ENCODE results near the gene ZNF165.
"Not testable (repeated sequence)": the region's sequence is repeated elsewhere in the genome, so short reads cannot be mapped to it uniquely, and the experiment has no call there.

ZNF165 gene

GRCh38 chr6:28122283-28122682 lies 41.9 kb downstream of the ZNF165 start:
- DNase-seq (ENCODE audit: low read depth), result not testable (repeated sequence)

GRCh38 chr6:28124350-28124970 lies 44.1 kb downstream of the ZNF165 start, which contains the start of gene ZSCAN16:
Gene ZSCAN16 (plus strand): TSS chr6:28124609. CDS start chr6:28125444, 835 bp downstream.
- peak; percentile 50 for DNase-seq (ENCODE audit: low read depth)

GRCh38 chr6:28124971-28125353 lies 44.6 kb downstream of the ZNF165 start:
- DNase-seq (ENCODE audit: low read depth), result no peak

GRCh38 chr6:28125401-28125800 lies 45.0 kb downstream of the ZNF165 start:
- DNase-seq (ENCODE audit: low read depth), result no peak

- no peak for DNase-seq (ENCODE audit: low read depth)
These were observed 53.6 kb downstream of the ZNF165 start for GRCh38 chr6:28134015-28134414.

- DNase-seq (ENCODE audit: low read depth), result no peak
These were observed 54.3 kb downstream of the ZNF165 start for GRCh38 chr6:28134716-28135115.

GRCh38 chr6:28135393-28135792 lies 55.0 kb downstream of the ZNF165 start:
- DNase-seq (ENCODE audit: low read depth), result no peak

- peak; percentile 58 for DNase-seq (ENCODE audit: low read depth)
These were observed 56.5 kb downstream of the ZNF165 start for GRCh38 chr6:28136585-28137504.

GRCh38 chr6:28137505-28137981 lies 57.2 kb downstream of the ZNF165 start:
- DNase-seq (ENCODE audit: low read depth), result no peak
